Retina (tissue), 1 donor: Measurements from ENCODE around the gene BMP4.
A peak's percentile ranks its signal among the peaks of the same experiment; 100 is the strongest.
"Not testable (repeated sequence)": the region's sequence is repeated elsewhere in the genome, so short reads cannot be mapped to it uniquely, and the experiment has no call there.

ENCODE experiments used
- DNase-seq: peaks from one replicate; pipeline ENCODE4 v3.0.0-alpha.2; 2016

BMP4 gene

GRCh38 chr14:53956427-53957201 lies at the start of gene BMP4:
TSS of gene BMP4 (minus strand) at chr14:53956825. CDS start at chr14:53952222, 4,603 bp downstream.
- DNase-seq: peak; percentile 80

DNA sequence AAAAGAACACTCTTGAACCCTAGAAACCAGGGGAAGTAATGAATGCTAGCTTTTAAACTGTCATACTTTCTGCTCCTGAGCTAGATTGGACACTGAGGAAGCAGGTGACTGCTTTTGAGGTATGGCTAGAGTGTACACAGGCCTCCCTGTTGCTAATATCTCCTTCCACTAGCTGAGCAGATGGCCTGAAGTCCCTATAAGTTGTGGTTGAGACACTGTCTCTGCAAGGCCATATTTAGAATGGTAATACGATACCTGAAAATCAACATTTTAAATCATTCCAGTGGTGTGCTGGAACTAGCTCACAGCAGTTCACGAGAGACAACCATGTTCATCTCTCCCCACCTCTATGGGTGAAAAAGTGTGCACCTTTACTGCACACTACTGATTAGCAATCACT lies 46.4 kb upstream of the BMP4 start:
- DNase-seq: no peak

DNA sequence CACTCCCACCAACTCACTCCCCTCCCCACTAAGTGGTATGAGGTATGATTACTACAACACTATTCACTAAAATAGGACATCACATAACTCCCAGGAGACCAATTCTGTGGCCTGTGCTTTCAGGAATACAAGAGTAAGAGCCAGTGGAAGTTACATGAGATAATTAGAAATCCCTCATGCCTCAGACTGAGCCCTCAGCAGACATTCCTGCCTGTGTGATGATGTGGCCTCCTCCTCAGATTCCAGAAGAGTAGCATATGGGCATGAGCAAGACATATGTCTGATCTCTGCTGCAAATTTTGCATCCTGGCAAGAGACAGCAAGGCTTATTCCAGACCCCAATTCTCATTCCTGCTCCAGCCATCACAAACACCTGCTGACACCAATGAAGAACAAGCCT lies 46.0 kb upstream of the BMP4 start:
- no peak for DNase-seq

DNA sequence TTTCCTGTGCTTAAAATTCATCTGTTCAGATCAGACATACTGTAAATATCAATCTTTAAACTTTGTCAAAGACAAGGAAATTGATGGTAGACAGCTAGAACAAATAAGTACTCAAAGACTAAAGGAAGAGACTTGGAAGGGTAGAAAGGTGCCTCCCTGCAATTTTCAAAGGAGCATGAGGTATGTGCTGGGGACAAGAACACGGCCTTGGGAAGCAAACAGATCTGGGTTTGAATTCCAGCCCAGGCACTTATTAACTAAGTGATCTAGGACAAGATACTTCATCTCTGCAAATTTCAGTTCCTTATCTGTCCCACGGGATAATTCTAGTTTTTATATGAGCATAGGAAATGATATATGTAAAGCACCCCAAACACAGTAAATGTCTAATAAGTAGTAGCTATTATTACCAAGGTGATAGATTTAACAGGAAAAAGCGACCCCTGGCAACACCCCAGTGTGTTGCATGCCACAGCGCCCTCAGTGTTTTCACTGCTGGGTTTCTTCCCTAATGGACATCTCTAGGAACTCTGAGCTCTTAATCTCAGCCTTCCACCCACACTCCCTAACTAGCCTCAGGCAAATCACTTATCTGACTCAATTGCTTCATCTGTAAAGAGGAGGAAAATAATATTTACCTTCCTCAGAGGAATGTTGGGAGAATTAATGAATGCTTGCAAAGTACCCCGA lies 44.7 kb upstream of the BMP4 start:
- DNase-seq: no peak

GRCh38 chr14:54000341-54000811 lies 43.8 kb upstream of the BMP4 start:
- DNase-seq: no peak

DNA sequence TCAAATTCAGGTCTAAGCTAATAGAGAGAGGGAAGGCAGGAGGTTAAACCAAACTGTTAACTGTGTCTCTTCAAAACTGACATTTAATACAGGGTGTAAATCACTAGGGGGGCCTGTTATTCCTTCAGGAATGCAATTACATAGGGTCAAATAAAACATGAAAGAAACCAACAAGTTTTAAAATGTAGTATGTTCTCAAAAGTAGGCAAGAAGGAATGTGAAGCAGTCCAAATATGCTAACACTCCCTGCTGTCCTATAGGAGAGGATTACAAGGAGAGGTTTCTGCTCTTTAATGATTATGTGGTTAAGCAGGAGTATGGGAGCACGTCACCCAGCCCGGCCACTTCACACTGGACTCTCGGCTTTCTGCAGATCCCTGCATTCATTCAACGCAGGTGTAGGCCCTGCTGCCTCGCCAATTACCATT lies 42.5 kb upstream of the BMP4 start:
- no peak for DNase-seq

DNA sequence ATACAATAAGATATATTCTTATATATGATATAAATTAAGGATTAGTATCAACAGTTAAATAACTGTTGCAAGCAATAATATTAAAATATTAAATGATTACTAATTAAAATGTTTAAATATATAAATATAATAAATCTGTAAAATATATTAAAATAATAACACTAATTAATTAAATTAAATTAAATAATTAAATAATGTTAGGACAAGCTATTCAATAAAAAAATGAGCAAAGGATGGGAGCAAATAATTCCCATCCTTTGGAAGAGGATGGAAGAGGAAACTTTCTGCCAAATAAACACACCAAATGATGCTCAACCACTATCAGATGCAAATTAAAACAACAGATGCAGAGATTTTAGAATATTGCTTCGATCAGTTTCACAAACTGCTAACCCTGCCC lies 39.4 kb upstream of the BMP4 start:
- DNase-seq: no peak

GRCh38 chr14:53993920-53994607 lies 37.4 kb upstream of the BMP4 start:
- DNase-seq: no peak

- no peak for DNase-seq
Measured at GRCh38 chr14:53990978-53991377, 34.4 kb upstream of the BMP4 start.

DNA sequence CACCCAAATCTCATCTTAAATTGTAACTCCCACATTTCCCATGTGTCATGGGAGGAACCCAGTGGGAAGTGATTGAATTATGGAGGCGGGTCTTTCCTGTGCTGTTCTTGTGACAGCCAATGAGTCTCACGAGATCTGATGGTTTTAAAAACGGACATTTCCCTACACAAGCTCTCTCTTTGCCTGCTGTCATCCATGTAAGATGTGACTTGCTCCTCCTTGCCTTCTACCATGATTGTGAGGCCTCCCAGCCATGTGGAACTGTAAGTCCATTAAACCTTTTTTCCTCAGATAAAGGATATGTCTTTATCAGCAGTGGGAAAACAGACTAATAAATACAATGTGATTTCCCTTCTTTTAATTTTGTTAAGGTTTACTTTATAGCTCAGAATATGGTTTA lies 30.1 kb upstream of the BMP4 start:
- DNase-seq: not testable (repeated sequence)

- DNase-seq: not testable (repeated sequence)
Measured at GRCh38 chr14:53984958-53985357, 28.3 kb upstream of the BMP4 start.

- no peak for DNase-seq
Measured at GRCh38 chr14:53983112-53983511, 26.5 kb upstream of the BMP4 start.

DNA sequence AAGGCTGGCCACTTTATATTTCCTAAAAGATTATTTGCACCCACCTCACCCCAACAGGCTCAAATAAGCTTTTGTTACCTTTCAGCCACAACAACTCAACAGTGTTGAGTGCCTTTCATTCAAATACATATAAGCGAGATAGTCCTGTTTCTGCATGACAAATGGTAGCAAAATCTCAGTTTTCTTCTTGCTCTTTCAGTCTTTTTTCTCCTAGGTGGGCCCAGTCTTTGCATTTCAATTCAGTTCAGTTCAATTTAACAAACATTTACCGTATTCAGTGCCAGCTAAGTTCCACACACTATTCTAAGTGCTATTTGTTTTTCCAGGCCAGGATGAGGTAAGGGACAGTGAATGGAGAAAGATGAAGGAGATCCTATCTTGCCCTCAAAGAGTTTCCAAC lies 25.9 kb upstream of the BMP4 start:
- DNase-seq: no peak

DNA sequence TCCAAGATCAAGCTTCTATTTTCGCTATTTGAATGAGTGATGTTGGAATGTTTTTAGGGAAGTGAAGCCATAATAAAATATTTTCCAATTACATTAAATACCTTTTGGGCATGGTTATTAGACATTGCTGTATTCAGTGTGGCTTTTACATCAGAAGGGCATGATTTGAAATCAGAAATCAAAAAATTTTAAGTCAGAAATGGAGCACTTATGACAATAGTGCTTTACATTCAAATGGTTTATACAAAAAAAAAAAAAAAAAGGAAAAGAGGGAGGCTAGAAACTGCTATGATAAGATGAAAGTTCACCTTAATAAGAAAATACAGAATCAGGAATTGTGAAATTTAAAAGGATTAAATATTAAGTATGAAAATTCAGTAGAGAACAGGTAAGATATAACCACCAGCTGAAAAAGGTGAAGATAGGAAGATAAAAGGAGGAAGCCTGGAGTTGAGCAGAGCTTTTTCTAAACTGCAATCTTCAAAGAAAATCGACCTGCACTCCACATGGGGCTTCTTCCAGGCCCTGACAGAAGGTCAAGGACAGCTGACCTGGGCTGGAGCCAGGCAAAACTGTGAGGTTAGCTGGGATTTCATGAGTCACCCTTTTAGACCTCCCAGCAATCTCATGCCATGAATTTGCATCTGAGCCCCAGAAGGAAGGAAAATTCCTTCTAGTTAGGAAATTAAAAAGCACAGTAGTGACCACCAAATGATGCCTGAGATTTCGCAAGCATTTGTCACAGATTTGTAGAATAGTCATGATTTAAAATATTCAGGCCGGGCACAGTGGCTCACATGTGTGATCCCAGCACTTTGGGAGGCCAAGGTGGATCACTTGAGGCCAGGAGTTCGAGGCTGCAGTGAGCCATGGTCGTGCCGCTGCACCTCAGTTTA lies 23.4 kb upstream of the BMP4 start:
- DNase-seq: no peak

DNA sequence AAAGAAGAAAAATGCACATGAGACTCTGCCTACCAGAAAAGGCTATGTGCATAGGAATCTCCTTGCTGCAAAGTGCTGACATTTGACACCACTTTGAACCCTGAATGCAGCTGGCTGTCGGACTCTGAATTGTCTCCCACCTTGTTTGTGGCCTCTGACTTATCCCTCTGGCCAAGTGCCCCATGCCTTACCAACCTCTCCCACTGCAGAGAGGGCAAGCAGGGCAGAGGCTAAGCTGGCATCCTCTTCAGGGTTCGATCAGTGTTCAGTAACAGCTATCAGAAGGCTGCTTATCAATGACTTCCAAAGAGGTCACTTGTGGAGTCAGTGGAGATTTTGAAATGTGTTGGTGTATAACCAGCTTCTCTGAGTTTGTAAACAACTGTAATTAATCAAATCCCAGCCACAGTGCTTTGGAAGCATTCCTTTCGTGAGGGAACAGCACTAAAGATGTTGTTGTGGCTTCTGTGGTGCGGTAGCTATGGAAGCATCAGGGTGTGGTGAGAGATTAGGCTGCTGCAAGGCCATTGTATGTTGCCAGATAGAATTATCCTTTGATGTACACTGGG lies 22.6 kb upstream of the BMP4 start:
- no peak for DNase-seq

- no peak for DNase-seq
Measured at GRCh38 chr14:53978194-53978593, 21.6 kb upstream of the BMP4 start.

GRCh38 chr14:53975444-53975843 lies 18.8 kb upstream of the BMP4 start:
- DNase-seq: no peak

- DNase-seq: no peak
Measured at GRCh38 chr14:53971521-53971920, 14.9 kb upstream of the BMP4 start.

DNA sequence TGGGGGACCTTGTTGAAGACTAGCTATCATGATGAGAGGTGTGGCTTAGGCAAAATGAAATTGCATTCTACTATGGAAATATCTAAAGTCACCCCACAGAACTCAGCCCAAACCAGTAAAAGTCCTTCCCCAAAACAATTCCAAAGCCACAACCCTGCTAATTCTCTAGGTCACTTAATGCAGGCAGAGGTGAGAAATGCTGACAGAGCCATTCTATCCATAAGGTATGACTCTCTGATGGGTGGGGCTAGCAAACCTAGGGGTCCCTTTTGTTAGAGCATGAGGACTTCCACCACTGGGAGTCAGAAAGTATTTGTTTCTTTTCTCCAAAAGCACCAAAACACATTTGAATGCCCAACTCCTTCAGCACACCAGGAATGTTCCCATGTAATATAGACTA lies 12.7 kb upstream of the BMP4 start:
- DNase-seq: no peak

- no peak for DNase-seq
Measured at GRCh38 chr14:53968726-53969125, 12.1 kb upstream of the BMP4 start.

- DNase-seq: no peak
Measured at GRCh38 chr14:53967606-53968005, 11.0 kb upstream of the BMP4 start.

DNA sequence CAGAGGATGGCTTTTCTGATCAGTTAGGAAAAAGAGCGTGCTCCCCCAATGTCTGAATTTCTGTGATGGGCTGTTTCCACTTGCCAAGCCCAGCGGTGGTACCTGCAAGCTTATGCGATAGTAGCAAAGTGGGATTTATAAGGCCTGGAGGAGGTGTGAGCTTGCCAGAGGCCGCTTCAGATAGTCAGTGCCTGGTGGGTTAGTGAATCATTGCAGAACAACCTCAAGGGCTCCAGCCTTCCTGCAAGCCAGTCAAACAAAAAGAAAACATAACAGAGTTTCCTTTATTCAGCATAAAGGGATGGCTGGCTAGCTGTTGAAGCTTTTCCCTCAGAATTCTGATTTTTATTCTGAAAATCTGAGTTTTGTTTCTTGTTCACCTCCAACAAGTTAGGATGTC lies 7.6 kb upstream of the BMP4 start:
- peak; percentile 36 for DNase-seq
